HFFc6 (cell line): Measurements from ENCODE around the gene AHCYL1. TPM values are rescaled to one million over a fixed set of nuclear protein-coding genes. Genes with fewer than 3 reads are reported as not detected.

ENCODE experiments used
- DNase-seq: peaks from one replicate; pipeline ENCODE4 v3.0.0-alpha.2; 2018
- H3K27ac Mint-ChIP-seq: 2 replicates; pipeline ENCODE4 v1.8.0; 2020; ENCODE audit warnings: mild to moderate bottlenecking, mixed read lengths
- H3K27me3 Mint-ChIP-seq: 2 replicates; pipeline ENCODE4 v1.8.0; 2021; ENCODE audit warnings: mild to moderate bottlenecking, moderate library complexity, mixed read lengths; ENCODE audit not compliant: insufficient read depth
- H3K36me3 Mint-ChIP-seq: 2 replicates; pipeline ENCODE4 v1.8.0; 2021; ENCODE audit warnings: low read depth, mixed read lengths
- H3K4me1 Mint-ChIP-seq: 2 replicates; pipeline ENCODE4 v1.8.0; 2020; ENCODE audit warnings: low read depth, mixed read lengths
- H3K4me3 Mint-ChIP-seq: 2 replicates; pipeline ENCODE4 v1.8.0; 2020; ENCODE audit warnings: mild to moderate bottlenecking, moderate library complexity, mixed read lengths
- H3K9me3 Mint-ChIP-seq: 2 replicates; pipeline ENCODE4 v1.8.0; 2020; ENCODE audit warnings: mild to moderate bottlenecking, mixed read lengths
- CTCF ChIP-seq: fragments of 200-600 bp; sonication (generic); IDR thresholded peaks from 2 replicates; pipeline ENCODE4 v1.5.0; 2021; ENCODE audit warnings: antibody characterized with exemption, mild to moderate bottlenecking
- total RNA-seq, 6 experiments: library from RNA; stranded (reverse); fragmentation: NEBNext Ultra II Directional; extraction: Animal tissue kit (Norgen Biotek cat#: 25700); gene quantifications; 2 replicates in 1 of 6; 3 replicates in 5 of 6; pipeline ENCODE4 v1.2.3, GENCODE V29; 2021

Gene AHCYL1
- total RNA-seq, 6 experiments from 2014 or later, result 73.4 to 87.1 (median 74.7) TPM

DNA sequence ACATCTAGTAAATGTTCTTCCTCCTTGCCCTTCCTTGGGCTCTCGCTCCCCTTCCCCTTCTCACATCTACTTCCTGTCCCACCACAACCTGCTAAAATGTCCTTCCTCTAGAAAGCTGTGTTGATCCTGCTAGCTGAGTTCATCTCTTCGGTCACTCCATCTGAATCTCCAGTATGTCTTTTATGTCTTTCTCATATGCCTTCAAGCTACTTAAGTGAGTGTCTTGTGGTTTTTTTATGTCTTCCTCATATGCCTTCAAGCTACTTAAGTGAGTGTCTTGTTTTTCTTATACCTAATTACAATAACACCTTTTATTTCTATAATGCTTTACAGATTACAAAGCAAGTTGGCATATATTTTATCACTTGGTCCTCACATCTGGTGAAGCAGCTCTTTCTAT is 40.0 kb upstream of the AHCYL1 start:
- peak; percentile 58 for DNase-seq

GRCh38 chr1:109946511-109946910 is 38.1 kb upstream of the AHCYL1 start:
- H3K9me3 Mint-ChIP-seq, result no peaks in the 10 kb centered on the region
- H3K27ac Mint-ChIP-seq, result no peak overlapping the region
- no peak for DNase-seq
- no peaks in the 10 kb centered on the region for H3K36me3 Mint-ChIP-seq
- no peak for TF ChIP-seq CTCF
- no peaks in the 10 kb centered on the region; the same call in 1 of the 2 replicates for H3K27me3 Mint-ChIP-seq
- no peak overlapping the region for H3K4me3 Mint-ChIP-seq
- peaks cover 11% of the 10 kb centered on the region for H3K4me1 Mint-ChIP-seq

More for the DNA sequence above, 40.0 kb upstream of the AHCYL1 start:
- H3K27me3 Mint-ChIP-seq, result no peaks in the 10 kb centered on the region; the same call in 1 of the 2 replicates
- peaks cover under 1% of the 10 kb centered on the region; the same call in 1 of the 2 replicates for H3K36me3 Mint-ChIP-seq
- H3K4me1 Mint-ChIP-seq, result peaks cover 11% of the 10 kb centered on the region
- H3K9me3 Mint-ChIP-seq, result no peaks in the 10 kb centered on the region
- H3K27ac Mint-ChIP-seq, result no peak overlapping the region
- H3K4me3 Mint-ChIP-seq, result no peak overlapping the region
- TF ChIP-seq CTCF, result no peak

- no peaks in the 10 kb centered on the region for H3K9me3 Mint-ChIP-seq
- H3K4me3 Mint-ChIP-seq, result no peak overlapping the region
- H3K27me3 Mint-ChIP-seq, result no peaks in the 10 kb centered on the region; the same call in 1 of the 2 replicates
- no peak overlapping the region for H3K27ac Mint-ChIP-seq
- no peak for DNase-seq
- TF ChIP-seq CTCF, result no peak
- H3K4me1 Mint-ChIP-seq, result peaks cover 11% of the 10 kb centered on the region
- no peaks in the 10 kb centered on the region for H3K36me3 Mint-ChIP-seq
Measured at GRCh38 chr1:109947582-109948284, 36.8 kb upstream of the AHCYL1 start.

DNA sequence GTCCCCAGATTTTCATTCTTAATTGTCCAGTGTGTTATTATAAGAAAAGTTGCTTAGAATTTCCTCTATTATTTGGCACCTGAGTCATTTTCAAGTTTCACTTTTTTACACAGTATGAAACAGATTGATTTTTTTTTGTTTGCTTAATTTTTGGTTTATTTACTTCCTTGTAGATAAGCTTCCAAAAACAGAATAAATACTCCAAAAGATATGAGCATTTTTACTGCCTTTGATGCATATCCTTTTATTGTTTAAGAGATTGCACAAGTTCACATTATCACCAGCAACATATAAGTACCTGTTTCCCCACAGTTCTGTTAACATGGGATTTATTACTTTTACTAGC is 36.3 kb upstream of the AHCYL1 start:
- TF ChIP-seq CTCF, result no peak
- DNase-seq, result no peak
- Mint-ChIP-seq H3K27me3 (no peaks in the 10 kb centered on the region; the same call in 1 of the 2 replicates), H3K27ac (no peak overlapping the region), H3K9me3 (no peaks in the 10 kb centered on the region), H3K36me3 (no peaks in the 10 kb centered on the region), H3K4me1 (peaks cover 11% of the 10 kb centered on the region), H3K4me3 (no peak overlapping the region)

GRCh38 chr1:109950038-109950437 is 34.5 kb upstream of the AHCYL1 start:
- no peak for DNase-seq
- Mint-ChIP-seq H3K27me3 (no peaks in the 10 kb centered on the region), H3K4me1 (peaks cover 12% of the 10 kb centered on the region), H3K4me3 (no peak overlapping the region), H3K27ac (no peak overlapping the region), H3K36me3 (no peaks in the 10 kb centered on the region), H3K9me3 (no peaks in the 10 kb centered on the region)
- TF ChIP-seq CTCF, result no peak
